Endodermal cell (in vitro differentiated cells): ENCODE results near the gene CST11. TPM values are rescaled to one million over a fixed set of nuclear protein-coding genes. Genes with fewer than 3 reads are reported as not detected.

Experiments
- DNase-seq: peaks from one replicate; pipeline ENCODE4 v3.0.0-alpha.2; 2017
- H3K27ac ChIP-seq: 2 replicates; pipeline ENCODE4 v1.5.1; 2013; ENCODE audit warnings: mild to moderate bottlenecking, low read depth, low read length, moderate library complexity
- H3K27me3 ChIP-seq: 2 replicates; pipeline ENCODE4 v1.6.1; 2013; ENCODE audit warnings: mild to moderate bottlenecking, low read length, moderate library complexity; ENCODE audit not compliant: insufficient read depth, control insufficient read depth, poor library complexity, severe bottlenecking
- H3K36me3 ChIP-seq: 2 replicates; pipeline ENCODE4 v1.7.0; 2013; ENCODE audit warnings: mild to moderate bottlenecking, low read length, moderate library complexity; ENCODE audit not compliant: control insufficient read depth, insufficient read depth
- H3K4me1 ChIP-seq: one replicate; pipeline ENCODE4 v1.7.0; 2013; ENCODE audit warnings: low read length; ENCODE audit not compliant: control insufficient read depth, insufficient read depth
- H3K4me3 ChIP-seq: 2 replicates; pipeline ENCODE4 v1.5.1; 2013; ENCODE audit warnings: mild to moderate bottlenecking, low read length, moderate library complexity
- H3K9ac ChIP-seq: 2 replicates; pipeline ENCODE4 v1.6.1; 2013; ENCODE audit warnings: mild to moderate bottlenecking, low read length, moderate library complexity; ENCODE audit not compliant: poor library complexity, severe bottlenecking; ENCODE audit errors: extremely low read depth
- H3K9me3 ChIP-seq: 2 replicates; pipeline ENCODE4 v1.6.1; 2013; ENCODE audit warnings: mild to moderate bottlenecking, low read length, moderate library complexity; ENCODE audit not compliant: control insufficient read depth
- H3K27ac Mint-ChIP-seq: 2 replicates; pipeline ENCODE4 v1.8.0; 2020; ENCODE audit warnings: mixed read lengths
- H3K27me3 Mint-ChIP-seq: 2 replicates; pipeline ENCODE4 v1.8.0; 2021; ENCODE audit warnings: mild to moderate bottlenecking, mixed read lengths; ENCODE audit not compliant: insufficient read depth
- H3K36me3 Mint-ChIP-seq: 2 replicates; pipeline ENCODE4 v1.8.0; 2020; ENCODE audit warnings: low read depth, mixed read lengths
- H3K4me1 Mint-ChIP-seq: 2 replicates; pipeline ENCODE4 v1.8.0; 2020; ENCODE audit warnings: mixed read lengths
- H3K4me3 Mint-ChIP-seq: 2 replicates; pipeline ENCODE4 v1.8.0; 2020; ENCODE audit warnings: mild to moderate bottlenecking, moderate library complexity, mixed read lengths
- H3K9me3 Mint-ChIP-seq: 2 replicates; pipeline ENCODE4 v1.8.0; 2020; ENCODE audit warnings: mild to moderate bottlenecking, mixed read lengths
- WGBS, 2 experiments: methylation state at CpG; one replicate each; pipeline versions ENCODE4 v1.1.5 to v1.1.7; 2013; ENCODE audit warnings: missing lambda C conversion rate in 2 of 2, mixed read lengths in 1 of 2; ENCODE audit not compliant: insufficient coverage in 1 of 2, insufficient read length in 1 of 2; 5-methylcytosine and 5-hydroxymethylcytosine counted together
- total RNA-seq, 2 donors: library from RNA; stranded (reverse); fragmentation: NEBNext Ultra II Directional in 1 of 2; extraction: Animal tissue kit (Norgen Biotek cat#: 25700) in 1 of 2; gene quantifications; 2 replicates in 1 of 2; 3 replicates in 1 of 2; pipeline ENCODE4 v1.2.1, GENCODE V29; 2021
- TF ChIP-seq, protein P1 (sequence below): fragments of 200-600 bp; sonication (generic); conservative IDR thresholded peaks from 2 replicates; pipeline ENCODE4 v1.5.0; 2021; ENCODE audit warnings: antibody characterized with exemption, mild to moderate bottlenecking

Gene CST11
- total RNA-seq, 2 donors from 2014 or later = 0.69 TPM; not detected in 1

DNA sequence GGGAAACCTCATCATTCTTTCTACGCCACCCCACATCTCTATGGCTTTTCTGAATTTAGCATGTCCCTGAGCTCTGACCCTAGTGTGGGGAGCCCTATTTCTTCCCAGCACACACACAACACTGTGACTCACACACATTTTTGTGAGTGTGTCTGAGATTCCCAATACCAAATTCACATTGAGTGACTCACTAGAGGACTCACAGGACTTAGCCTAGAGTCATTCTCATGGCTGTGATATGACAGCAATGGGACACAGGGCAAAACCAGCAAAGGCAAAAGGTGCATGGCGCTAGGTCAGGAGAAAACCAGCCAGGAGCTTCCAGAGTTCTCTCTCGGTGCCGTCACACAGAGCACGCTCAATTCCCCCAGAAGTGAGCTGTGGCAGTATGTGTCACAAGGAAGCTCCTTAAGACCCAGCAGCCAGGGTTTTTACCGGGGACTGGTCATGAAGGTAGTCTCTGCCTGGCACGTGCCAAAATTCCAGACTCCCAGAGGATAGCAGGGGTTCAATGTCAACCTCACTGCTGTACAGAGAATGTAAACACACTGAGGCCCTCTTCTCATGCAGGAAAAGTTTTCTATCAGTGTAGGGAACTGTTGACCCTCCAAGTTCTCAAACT lies 7.0 kb downstream of the CST11 start:
- Mint-ChIP-seq H3K27ac (no peak overlapping the region), H3K4me1 (peaks cover 4% of the 10 kb centered on the region), H3K36me3 (no peaks in the 10 kb centered on the region), H3K27me3 (no peaks in the 10 kb centered on the region), H3K9me3 (no peaks in the 10 kb centered on the region), H3K4me3 (no peak overlapping the region)
- Histone ChIP-seq H3K9ac (no peak overlapping the region), H3K27ac (no peak overlapping the region), H3K36me3 (no peaks in the 10 kb centered on the region), H3K27me3 (no peaks in the 10 kb centered on the region), H3K4me1 (no peaks in the 10 kb centered on the region), H3K4me3 (no peak overlapping the region), H3K9me3 (no peaks in the 10 kb centered on the region)
- TF ChIP-seq, protein P1, sequence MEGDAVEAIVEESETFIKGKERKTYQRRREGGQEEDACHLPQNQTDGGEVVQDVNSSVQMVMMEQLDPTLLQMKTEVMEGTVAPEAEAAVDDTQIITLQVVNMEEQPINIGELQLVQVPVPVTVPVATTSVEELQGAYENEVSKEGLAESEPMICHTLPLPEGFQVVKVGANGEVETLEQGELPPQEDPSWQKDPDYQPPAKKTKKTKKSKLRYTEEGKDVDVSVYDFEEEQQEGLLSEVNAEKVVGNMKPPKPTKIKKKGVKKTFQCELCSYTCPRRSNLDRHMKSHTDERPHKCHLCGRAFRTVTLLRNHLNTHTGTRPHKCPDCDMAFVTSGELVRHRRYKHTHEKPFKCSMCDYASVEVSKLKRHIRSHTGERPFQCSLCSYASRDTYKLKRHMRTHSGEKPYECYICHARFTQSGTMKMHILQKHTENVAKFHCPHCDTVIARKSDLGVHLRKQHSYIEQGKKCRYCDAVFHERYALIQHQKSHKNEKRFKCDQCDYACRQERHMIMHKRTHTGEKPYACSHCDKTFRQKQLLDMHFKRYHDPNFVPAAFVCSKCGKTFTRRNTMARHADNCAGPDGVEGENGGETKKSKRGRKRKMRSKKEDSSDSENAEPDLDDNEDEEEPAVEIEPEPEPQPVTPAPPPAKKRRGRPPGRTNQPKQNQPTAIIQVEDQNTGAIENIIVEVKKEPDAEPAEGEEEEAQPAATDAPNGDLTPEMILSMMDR = no peak
- WGBS, 2 experiments = 93 to 97% methylated on average over 6 to 7 of the region's 7 CpGs
- DNase-seq = no peak

DNA sequence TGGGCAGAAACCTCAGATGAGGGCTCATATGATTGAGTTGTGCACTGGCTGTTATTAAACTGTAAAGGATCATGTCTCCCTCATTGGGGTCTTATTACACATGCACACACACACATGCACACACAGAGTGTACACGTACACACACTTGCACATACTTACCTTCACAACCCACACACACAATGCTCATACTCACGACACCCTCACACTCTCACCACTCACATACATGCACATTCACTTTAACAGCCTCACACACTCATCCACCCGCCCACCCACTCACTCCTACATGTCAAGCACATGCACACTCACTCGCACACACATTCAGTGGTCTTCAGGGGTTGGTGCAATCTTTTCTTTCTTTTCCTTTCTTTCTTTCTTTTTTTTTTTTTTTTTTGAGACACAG lies 7.8 kb downstream of the CST11 start:
- DNase-seq = no peak
- H3K4me1 Mint-ChIP-seq = peaks cover 4% of the 10 kb centered on the region
- Histone ChIP-seq H3K9me3 (no peaks in the 10 kb centered on the region), H3K36me3 (no peaks in the 10 kb centered on the region), H3K4me1 (no peaks in the 10 kb centered on the region), H3K27ac (no peak overlapping the region), H3K9ac (no peak overlapping the region), H3K27me3 (no peaks in the 10 kb centered on the region), H3K4me3 (no peak overlapping the region)
- H3K27ac Mint-ChIP-seq = no peak overlapping the region
- no peak overlapping the region for H3K4me3 Mint-ChIP-seq
- TF ChIP-seq, protein P1 = no peak
- no peaks in the 10 kb centered on the region for H3K9me3 Mint-ChIP-seq
- H3K36me3 Mint-ChIP-seq = no peaks in the 10 kb centered on the region
- WGBS, 2 experiments = 73 to 94% methylated on average over 3 to 4 of the region's 4 CpGs
- peaks cover 4% of the 10 kb centered on the region for H3K27me3 Mint-ChIP-seq

DNA sequence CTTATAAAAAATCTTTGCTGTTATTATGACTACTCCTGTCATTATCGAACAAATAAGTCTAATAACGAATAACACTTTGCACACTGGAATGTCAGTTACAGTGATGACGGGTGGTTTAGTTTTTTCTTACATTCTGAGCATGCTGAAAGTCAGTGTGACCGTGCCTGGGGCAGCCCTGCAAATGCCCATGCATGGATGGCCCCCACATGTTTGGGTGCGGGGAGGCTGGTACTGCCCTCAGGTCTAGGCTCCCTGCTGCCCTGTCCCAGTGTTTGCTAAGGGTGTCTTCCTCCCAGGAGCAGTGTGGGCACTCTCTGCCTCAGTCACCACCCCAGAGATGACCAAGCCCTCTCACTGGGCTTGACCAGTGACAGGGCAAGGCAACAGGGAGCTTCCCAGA lies 10.2 kb downstream of the CST11 start:
- Mint-ChIP-seq H3K36me3 (no peaks in the 10 kb centered on the region), H3K4me3 (no peak overlapping the region), H3K4me1 (no peaks in the 10 kb centered on the region), H3K9me3 (no peaks in the 10 kb centered on the region), H3K27ac (no peak overlapping the region), H3K27me3 (peaks cover 4% of the 10 kb centered on the region)
- Histone ChIP-seq H3K36me3 (no peaks in the 10 kb centered on the region), H3K9ac (no peak overlapping the region), H3K9me3 (no peaks in the 10 kb centered on the region), H3K27me3 (no peaks in the 10 kb centered on the region), H3K4me3 (no peak overlapping the region), H3K4me1 (no peaks in the 10 kb centered on the region), H3K27ac (no peak overlapping the region)
- WGBS, 2 experiments = 88 to 100% methylated on average over 2 to 5 of the region's 5 CpGs
- TF ChIP-seq, protein P1 = no peak
- DNase-seq = no peak
